ENCODE results near the gene ERI3. TPM values are rescaled to one million over a fixed set of nuclear protein-coding genes. Genes with fewer than 3 reads are reported as not detected.

ERI3 gene
- total and polyA plus RNA-seq, 2 of the 13 experiments (the other 11 are each of a cell fraction or from before 2014, with no cell fraction given), result 35.6 to 35.9 TPM

GRCh38 chr1:44401256-44402228 is 46.5 kb upstream of the ERI3 start (continued):
- TF ChIP-seq NFIB (CRISPR knock-in tag; IDR thresholded peaks at IDR 0.05; ENCODE audit: borderline replicate concordance) (no peak), RFX5 (IDR thresholded peaks at IDR 0.05; ENCODE audit: low read depth, low read length) (no peak), ERF (CRISPR knock-in tag; IDR thresholded peaks at IDR 0.05) (no peak; the same call in 1 of the 2 replicates), WIZ (CRISPR knock-in tag; IDR thresholded peaks at IDR 0.05) (no peak), ZNF556 (CRISPR knock-in tag; IDR thresholded peaks at IDR 0.05; ENCODE audit: borderline replicate concordance) (no peak), MEIS1 (CRISPR knock-in tag; IDR thresholded peaks at IDR 0.05; ENCODE audit: borderline replicate concordance) (no peak), ZNF446 (CRISPR knock-in tag; IDR thresholded peaks at IDR 0.05) (no peak), TFDP1 (CRISPR knock-in tag; IDR thresholded peaks at IDR 0.05; ENCODE audit: borderline replicate concordance) (no peak), GZF1 (CRISPR knock-in tag; IDR thresholded peaks at IDR 0.05) (no peak), IKZF1 (IDR thresholded peaks at IDR 0.05) (no peak), ZMAT3 (CRISPR knock-in tag; conservative IDR thresholded peaks at IDR 0.05) (no peak), TBX3 (IDR thresholded peaks at IDR 0.05; ENCODE audit: borderline replicate concordance) (no peak), ZNF10 (CRISPR knock-in tag; IDR thresholded peaks at IDR 0.05; ENCODE audit: borderline replicate concordance, low read depth) (no peak), HMGXB4 (CRISPR knock-in tag; IDR thresholded peaks at IDR 0.05; ENCODE audit: borderline replicate concordance in 1 of 2, low read depth in 1 of 2) (no peak), ZNF878 (CRISPR knock-in tag; IDR thresholded peaks at IDR 0.05) (no peak), ZNF552 (CRISPR knock-in tag; IDR thresholded peaks at IDR 0.05; ENCODE audit: borderline replicate concordance) (no peak), ZNF577 (CRISPR knock-in tag; IDR thresholded peaks at IDR 0.05; ENCODE audit: borderline replicate concordance, low read depth) (no peak), ZNF24 (IDR thresholded peaks at IDR 0.05) (no peak), MXD4 (CRISPR knock-in tag; IDR thresholded peaks at IDR 0.05) (no peak), NFE2L2 (IDR thresholded peaks at IDR 0.05; ENCODE audit: low read length) (no peak), ZNF710 (CRISPR knock-in tag; IDR thresholded peaks at IDR 0.05; ENCODE audit: borderline replicate concordance) (no peak), PAF1 (CRISPR knock-in tag; IDR thresholded peaks at IDR 0.05) (no peak), MIXL1 (CRISPR knock-in tag; IDR thresholded peaks at IDR 0.05) (peak; percentile 89), ARID3A (IDR thresholded peaks at IDR 0.05; ENCODE audit: low read depth, low read length) (peak; percentile 76)
